GM12878 (cell line): ENCODE results near the gene WHAMM. TPM values are rescaled to one million over a fixed set of nuclear protein-coding genes. Genes with fewer than 3 reads are reported as not detected.
A peak's percentile ranks its signal among the peaks of the same experiment; 100 is the strongest.

ENCODE experiments used
- CBX3 ChIP-seq: fragments of 200-600 bp; sonication (generic); IDR thresholded peaks from 2 replicates; pipeline ENCODE4 v1.6.1; 2016; ENCODE audit warnings: low read depth, borderline replicate concordance
- CEBPZ ChIP-seq: fragments of 150-350 bp; IDR thresholded peaks from 2 replicates; pipeline ENCODE4 v1.6.1; 2016; ENCODE audit warnings: low read depth, low read length
- CREB1 ChIP-seq: IDR thresholded peaks from 2 replicates; pipeline ENCODE4 v1.6.1; 2012; ENCODE audit warnings: low read depth, mild to moderate bottlenecking, inconsistent platforms
- CUX1 ChIP-seq: IDR thresholded peaks from 2 replicates; pipeline ENCODE4 v1.6.1; 2012; ENCODE audit warnings: improper control_type of control experiment, low read depth, low read length; ENCODE audit not compliant: insufficient replicate concordance
- MEF2B ChIP-seq: fragments of 450-650 bp; IDR thresholded peaks from 2 replicates; pipeline ENCODE4 v1.6.1; 2018; ENCODE audit warnings: mild to moderate bottlenecking, moderate library complexity; ENCODE audit not compliant: partially characterized antibody, poor library complexity, severe bottlenecking
- PBX3 ChIP-seq: IDR thresholded peaks from 2 replicates; pipeline ENCODE4 v1.6.1; 2011; ENCODE audit warnings: mild to moderate bottlenecking, low read depth, low read length, moderate library complexity; ENCODE audit not compliant: insufficient replicate concordance
- POLR2AphosphoS5 ChIP-seq: IDR thresholded peaks from 2 replicates; pipeline ENCODE4 v1.6.1; 2011; ENCODE audit warnings: mild to moderate bottlenecking, low read length, inconsistent platforms
- RUNX3 ChIP-seq: IDR thresholded peaks from 2 replicates; pipeline ENCODE4 v1.6.1; 2012; ENCODE audit warnings: low read length, inconsistent platforms
- TAF1 ChIP-seq: IDR thresholded peaks from 2 replicates; pipeline ENCODE4 v1.6.1; 2011; ENCODE audit warnings: mild to moderate bottlenecking, low read depth, low read length, borderline replicate concordance
- ZBTB11 ChIP-seq: fragments of 450-650 bp; formaldehyde crosslinking; IDR thresholded peaks from 2 replicates; pipeline ENCODE4 v1.5.0; 2022; ENCODE audit warnings: mild to moderate bottlenecking, missing genetic modification characterization
- ZNF207 ChIP-seq: fragments of 450-650 bp; IDR thresholded peaks from 2 replicates; pipeline ENCODE4 v1.6.1; 2014; ENCODE audit warnings: antibody characterized with exemption, mild to moderate bottlenecking, borderline replicate concordance
- ZZZ3 ChIP-seq: IDR thresholded peaks from 2 replicates; pipeline ENCODE4 v1.6.1; 2011; ENCODE audit warnings: low read depth; ENCODE audit not compliant: control insufficient read depth, insufficient read length
- polyA plus RNA-seq, 11 experiments: library from polyadenylated mRNA; depleted of rRNA in 4 of 11; unstranded in 6 of 11; stranded (reverse) in 5 of 11; fragments of >200 nt; fragmentation: Nextera tagmentation in 4 of 11; fragmentation: Illumina TruSeq in 1 of 11; extraction: Ambion mirVana in 4 of 11; extraction: Trizol in 1 of 11; gene quantifications; 1 replicate in 1 of 11; 2 replicates in 10 of 11; pipeline versions ENCODE4 v1.2.1 to v1.2.3, GENCODE V29; 2011 to 2016; ENCODE audit warnings: inconsistent platforms in 2 of 11, missing spikeins in 2 of 11, low read depth in 1 of 11
- total RNA-seq, 4 experiments: library from RNA; depleted of rRNA in 3 of 4; stranded (reverse); fragments of >200 nt in 3 of 4; fragmentation: Illumina TruSeq in 1 of 4; extraction: Trizol in 1 of 4; gene quantifications; 2 replicates each; pipeline versions ENCODE4 v1.2.1 to v1.2.3, GENCODE V29; 2013 to 2021

WHAMM gene
- total and polyA plus RNA-seq, 10 of the 15 experiments (the other 5 are each of a cell fraction or from before 2014, with no cell fraction given) = 0.87 to 6.7 (median 2.5) TPM

GRCh38 chr15:82832601-82833361, 23.4 kb downstream of the WHAMM start (continued):
- TF ChIP-seq CUX1 (no peak), TAF1 (no peak), ZZZ3 (no peak), CBX3 (no peak), RUNX3 (peak; percentile 91), PBX3 (no peak), ZBTB11 (CRISPR knock-in tag) (no peak), MEF2B (peak; percentile 87), CEBPZ (no peak), POLR2AphosphoS5 (no peak), CREB1 (peak; percentile 59; the same call in 1 of the 2 replicates), ZNF207 (no peak; the same call in 1 of the 2 replicates)
